Measurements from ENCODE around the gene TPSD1.

TPSD1 gene

DNA sequence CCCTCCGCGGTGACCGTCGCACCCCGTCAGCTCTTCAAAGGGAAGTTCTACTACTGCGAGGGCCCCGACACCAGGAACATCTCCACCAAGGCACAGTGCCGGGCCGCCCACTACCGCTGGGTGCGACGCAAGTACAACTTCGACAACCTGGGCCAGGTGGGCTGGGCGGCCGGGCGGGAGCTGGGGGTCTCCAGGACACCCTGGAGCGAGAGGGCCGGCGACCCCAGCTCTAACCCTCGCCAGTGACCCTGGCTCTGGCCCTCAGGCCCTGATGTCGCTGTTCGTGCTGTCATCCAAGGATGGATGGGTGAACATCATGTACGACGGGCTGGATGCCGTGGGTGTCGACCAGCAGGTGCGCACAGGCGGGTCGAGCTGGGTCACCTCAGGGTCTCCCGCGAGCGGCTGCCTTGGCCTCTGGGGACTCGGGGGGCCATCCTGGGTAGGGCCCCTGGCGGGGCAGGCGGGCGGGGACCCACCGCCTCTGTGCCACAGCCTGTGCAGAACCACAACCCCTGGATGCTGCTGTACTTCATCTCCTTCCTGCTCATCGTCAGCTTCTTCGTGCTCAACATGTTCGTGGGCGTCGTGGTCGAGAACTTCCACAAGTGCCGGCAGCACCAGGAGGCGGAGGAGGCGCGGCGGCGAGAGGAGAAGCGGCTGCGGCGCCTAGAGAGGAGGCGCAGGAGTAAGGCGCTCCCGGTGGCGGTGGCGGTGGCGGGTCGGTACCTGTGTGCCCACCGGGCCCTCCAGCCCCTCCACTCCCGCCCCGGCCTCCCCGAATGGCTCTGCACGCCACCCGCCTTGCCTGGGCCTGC, 44.2 kb upstream of the TPSD1 start:
- DNase-seq, result no peak
- H3K36me3 ChIP-seq, result no peaks in the 10 kb centered on the region

DNA sequence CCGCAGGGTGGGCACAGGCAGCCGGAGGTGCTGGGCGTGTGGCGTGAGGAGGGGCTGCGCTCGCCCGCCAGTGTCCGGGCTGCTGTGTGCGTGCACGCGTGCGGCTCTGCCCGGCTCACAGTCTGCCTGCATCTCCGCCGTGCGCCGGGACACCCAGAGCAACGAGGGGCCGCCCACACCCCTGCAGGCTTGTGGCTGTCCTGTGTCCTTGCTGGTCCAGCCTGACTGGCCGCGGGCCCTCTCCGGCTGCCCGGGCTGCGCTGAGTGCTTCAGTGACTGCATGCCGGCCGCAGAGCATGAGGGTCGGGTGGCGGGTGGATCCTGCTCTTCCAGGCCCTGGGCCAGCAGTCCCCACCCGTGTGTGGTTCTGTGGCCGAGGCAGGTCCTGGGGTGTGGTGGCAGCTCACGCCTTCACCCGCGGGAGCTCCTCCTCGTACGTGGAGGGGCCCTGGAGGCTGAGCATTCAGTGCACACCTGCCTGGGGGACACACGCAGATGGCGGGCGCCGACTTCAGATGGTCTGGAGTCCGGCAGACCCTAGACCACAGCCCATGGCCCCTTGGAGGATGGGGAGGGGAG, 43.2 kb upstream of the TPSD1 start:
- DNase-seq, result no peak
- Histone ChIP-seq H3K4me3 (ENCODE audit: low read depth, low read length) (no peak overlapping the region), H3K9me3 (no peaks in the 10 kb centered on the region), H3K27me3 (no peaks in the 10 kb centered on the region), H3K4me1 (no peaks in the 10 kb centered on the region), H3K36me3 (no peaks in the 10 kb centered on the region)
- TF ChIP-seq, protein P1, sequence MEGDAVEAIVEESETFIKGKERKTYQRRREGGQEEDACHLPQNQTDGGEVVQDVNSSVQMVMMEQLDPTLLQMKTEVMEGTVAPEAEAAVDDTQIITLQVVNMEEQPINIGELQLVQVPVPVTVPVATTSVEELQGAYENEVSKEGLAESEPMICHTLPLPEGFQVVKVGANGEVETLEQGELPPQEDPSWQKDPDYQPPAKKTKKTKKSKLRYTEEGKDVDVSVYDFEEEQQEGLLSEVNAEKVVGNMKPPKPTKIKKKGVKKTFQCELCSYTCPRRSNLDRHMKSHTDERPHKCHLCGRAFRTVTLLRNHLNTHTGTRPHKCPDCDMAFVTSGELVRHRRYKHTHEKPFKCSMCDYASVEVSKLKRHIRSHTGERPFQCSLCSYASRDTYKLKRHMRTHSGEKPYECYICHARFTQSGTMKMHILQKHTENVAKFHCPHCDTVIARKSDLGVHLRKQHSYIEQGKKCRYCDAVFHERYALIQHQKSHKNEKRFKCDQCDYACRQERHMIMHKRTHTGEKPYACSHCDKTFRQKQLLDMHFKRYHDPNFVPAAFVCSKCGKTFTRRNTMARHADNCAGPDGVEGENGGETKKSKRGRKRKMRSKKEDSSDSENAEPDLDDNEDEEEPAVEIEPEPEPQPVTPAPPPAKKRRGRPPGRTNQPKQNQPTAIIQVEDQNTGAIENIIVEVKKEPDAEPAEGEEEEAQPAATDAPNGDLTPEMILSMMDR (IDR thresholded peaks at IDR 0.05; ENCODE audit: low read depth, low read length), result no peak

More for the DNA sequence above, 44.2 kb upstream of the TPSD1 start:
- H3K9me3 ChIP-seq, result no peaks in the 10 kb centered on the region
- TF ChIP-seq, protein P1 (IDR thresholded peaks at IDR 0.05; ENCODE audit: low read depth, low read length), result no peak
- H3K27me3 ChIP-seq, result no peaks in the 10 kb centered on the region
- H3K4me1 ChIP-seq, result no peaks in the 10 kb centered on the region
- H3K4me3 ChIP-seq (ENCODE audit: low read depth, low read length), result no peak overlapping the region

DNA sequence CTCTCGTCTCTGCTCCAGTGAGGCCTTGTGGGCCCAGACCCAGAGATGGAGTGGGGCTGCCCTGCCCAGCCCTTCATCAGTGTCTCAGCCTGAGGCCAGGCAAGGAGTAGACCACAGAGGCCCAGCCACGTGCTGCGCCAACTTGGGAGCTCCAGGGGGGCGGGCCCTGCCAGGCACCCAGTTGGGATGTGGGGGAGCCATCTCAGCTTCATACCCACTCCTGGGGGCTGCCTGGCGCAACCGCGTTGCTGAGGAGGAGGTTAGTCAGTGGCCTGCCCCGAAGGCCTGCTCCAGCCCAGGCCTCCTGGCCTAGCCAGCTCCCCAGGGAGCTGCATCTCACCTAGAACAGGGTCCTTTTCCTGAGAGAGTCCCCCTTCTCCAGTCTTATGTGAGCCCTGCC, 42.6 kb upstream of the TPSD1 start:
- Histone ChIP-seq H3K27me3 (no peaks in the 10 kb centered on the region), H3K4me3 (ENCODE audit: low read depth, low read length) (no peak overlapping the region), H3K4me1 (no peaks in the 10 kb centered on the region), H3K9me3 (no peaks in the 10 kb centered on the region), H3K36me3 (no peaks in the 10 kb centered on the region)
- no peak for DNase-seq
- TF ChIP-seq, protein P1 (IDR thresholded peaks at IDR 0.05; ENCODE audit: low read depth, low read length), result no peak

DNA sequence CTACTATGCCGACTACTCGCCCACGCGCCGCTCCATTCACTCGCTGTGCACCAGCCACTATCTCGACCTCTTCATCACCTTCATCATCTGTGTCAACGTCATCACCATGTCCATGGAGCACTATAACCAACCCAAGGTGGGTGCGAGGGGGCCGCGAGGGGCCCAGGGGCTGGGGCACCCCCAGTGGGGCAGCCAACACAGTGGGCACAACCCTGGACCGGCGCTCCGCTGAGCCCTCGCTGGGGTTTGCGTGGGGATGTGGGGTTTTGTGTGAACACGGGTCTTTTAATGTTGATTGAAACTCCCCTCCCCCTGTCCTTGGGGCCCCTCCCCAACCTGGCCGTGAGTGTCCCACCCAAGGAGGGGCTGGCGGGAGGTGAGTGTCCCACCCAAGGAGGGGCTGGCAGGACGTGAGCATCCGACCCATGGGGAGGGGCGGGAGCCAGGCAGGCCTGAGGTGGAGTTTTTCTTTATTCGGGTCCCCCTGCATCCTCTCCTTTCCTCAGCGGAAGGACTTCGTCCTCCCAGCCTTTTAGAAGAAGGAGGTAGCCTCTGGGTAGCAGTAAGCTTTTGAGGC, 42.0 kb upstream of the TPSD1 start:
- Histone ChIP-seq H3K4me3 (ENCODE audit: low read depth, low read length) (no peak overlapping the region), H3K4me1 (no peaks in the 10 kb centered on the region), H3K9me3 (no peaks in the 10 kb centered on the region), H3K27me3 (no peaks in the 10 kb centered on the region), H3K36me3 (no peaks in the 10 kb centered on the region)
- DNase-seq, result no peak
- TF ChIP-seq, protein P1 (IDR thresholded peaks at IDR 0.05; ENCODE audit: low read depth, low read length), result no peak

DNA sequence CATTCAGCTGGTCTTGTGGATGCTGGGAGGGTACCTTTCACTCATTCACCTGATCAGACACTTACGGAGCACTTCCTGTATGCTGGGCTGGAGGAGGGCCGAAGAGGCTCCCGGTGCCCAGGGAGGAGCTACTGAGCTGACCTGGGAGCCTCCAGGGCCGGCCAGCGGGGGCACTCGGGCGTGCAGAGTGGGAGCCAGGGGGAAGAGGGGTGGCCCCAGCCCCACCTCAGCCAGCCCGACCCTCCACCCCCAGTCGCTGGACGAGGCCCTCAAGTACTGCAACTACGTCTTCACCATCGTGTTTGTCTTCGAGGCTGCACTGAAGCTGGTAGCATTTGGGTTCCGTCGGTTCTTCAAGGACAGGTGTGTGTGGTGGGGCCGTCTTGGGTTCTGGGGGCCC, 41.1 kb upstream of the TPSD1 start:
- H3K27me3 ChIP-seq, result no peaks in the 10 kb centered on the region
- H3K9me3 ChIP-seq, result no peaks in the 10 kb centered on the region
- DNase-seq, result no peak
- H3K36me3 ChIP-seq, result no peaks in the 10 kb centered on the region
- TF ChIP-seq, protein P1 (IDR thresholded peaks at IDR 0.05; ENCODE audit: low read depth, low read length), result no peak
- H3K4me3 ChIP-seq (ENCODE audit: low read depth, low read length), result no peak overlapping the region
- H3K4me1 ChIP-seq, result no peaks in the 10 kb centered on the region
